ENCODE data around the gene SYNGR2. TPM values are rescaled to one million over a fixed set of nuclear protein-coding genes. Genes with fewer than 3 reads are reported as not detected.
A peak's percentile ranks its signal among the peaks of the same experiment; 100 is the strongest.

Gene SYNGR2
- total RNA-seq, 3 donors from 2014 or later, result 90.4 to 202 (median 196) TPM

DNA sequence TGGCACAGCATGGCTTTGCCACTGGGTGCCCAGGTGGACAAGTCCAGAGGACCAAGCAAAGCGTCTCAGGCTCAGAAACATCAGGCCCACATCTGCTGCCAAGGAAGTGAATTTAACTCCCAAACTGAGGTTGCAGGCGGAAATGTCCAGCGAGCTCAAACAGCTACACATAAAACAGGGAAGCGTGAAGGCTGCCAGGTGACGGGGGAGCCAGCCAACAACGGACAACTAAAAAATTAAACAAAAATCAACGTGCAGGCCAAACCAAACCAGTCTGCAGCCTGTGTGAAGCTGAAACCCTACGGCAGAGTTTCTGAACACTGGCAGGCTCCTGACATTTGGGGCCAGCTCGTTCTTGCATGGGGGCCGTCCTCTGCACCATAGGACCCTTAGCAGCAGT is 16.0 kb downstream of the SYNGR2 start:
- Histone ChIP-seq H3K36me3 (ENCODE audit: low read depth) (no peaks in the 10 kb centered on the region), H3K4me3 (no peak overlapping the region), H3K9me3 (no peaks in the 10 kb centered on the region), H3K4me1 (ENCODE audit: low read depth) (peaks cover 5% of the 10 kb centered on the region)
- intact Hi-C loops (cut with DNase I, micrococcal nuclease), result no loop called here
- no peak for DNase-seq
- TF ChIP-seq, protein P1, sequence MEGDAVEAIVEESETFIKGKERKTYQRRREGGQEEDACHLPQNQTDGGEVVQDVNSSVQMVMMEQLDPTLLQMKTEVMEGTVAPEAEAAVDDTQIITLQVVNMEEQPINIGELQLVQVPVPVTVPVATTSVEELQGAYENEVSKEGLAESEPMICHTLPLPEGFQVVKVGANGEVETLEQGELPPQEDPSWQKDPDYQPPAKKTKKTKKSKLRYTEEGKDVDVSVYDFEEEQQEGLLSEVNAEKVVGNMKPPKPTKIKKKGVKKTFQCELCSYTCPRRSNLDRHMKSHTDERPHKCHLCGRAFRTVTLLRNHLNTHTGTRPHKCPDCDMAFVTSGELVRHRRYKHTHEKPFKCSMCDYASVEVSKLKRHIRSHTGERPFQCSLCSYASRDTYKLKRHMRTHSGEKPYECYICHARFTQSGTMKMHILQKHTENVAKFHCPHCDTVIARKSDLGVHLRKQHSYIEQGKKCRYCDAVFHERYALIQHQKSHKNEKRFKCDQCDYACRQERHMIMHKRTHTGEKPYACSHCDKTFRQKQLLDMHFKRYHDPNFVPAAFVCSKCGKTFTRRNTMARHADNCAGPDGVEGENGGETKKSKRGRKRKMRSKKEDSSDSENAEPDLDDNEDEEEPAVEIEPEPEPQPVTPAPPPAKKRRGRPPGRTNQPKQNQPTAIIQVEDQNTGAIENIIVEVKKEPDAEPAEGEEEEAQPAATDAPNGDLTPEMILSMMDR (IDR thresholded peaks at IDR 0.05), result no peak
- no peak for ATAC-seq

DNA sequence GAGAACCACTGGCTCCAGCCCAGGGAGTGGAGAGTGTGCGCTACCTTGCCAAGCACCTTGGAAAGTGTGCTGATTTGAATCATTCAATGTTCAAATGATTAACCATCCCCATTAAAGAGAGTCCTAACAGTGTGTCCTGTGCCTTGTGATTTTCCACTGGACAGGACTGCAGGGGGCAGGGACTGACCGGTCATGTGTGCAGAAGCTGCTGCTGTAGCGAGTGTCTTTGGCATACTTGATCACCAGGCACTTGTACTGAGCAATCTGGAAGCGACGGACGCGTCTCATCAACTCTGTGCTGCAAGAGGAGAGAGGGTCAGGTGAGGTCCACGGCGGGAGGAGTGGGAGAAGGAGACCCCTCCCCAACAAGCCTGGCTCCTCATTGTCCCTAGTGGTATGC is 16.5 kb downstream of the SYNGR2 start:
- Histone ChIP-seq H3K4me3 (no peak overlapping the region), H3K36me3 (ENCODE audit: low read depth) (no peaks in the 10 kb centered on the region), H3K9me3 (no peaks in the 10 kb centered on the region), H3K4me1 (ENCODE audit: low read depth) (peaks cover 5% of the 10 kb centered on the region)
- ATAC-seq (no peak), DNase-seq (no peak)
- TF ChIP-seq, protein P1 (IDR thresholded peaks at IDR 0.05), result no peak
- intact Hi-C loops (cut with DNase I, micrococcal nuclease), result loop anchor here in 1 of 2 donors (5.0 kb wide), 1 partner anchor 73 kb away; no protein-coding TSS in a partner anchor

DNA sequence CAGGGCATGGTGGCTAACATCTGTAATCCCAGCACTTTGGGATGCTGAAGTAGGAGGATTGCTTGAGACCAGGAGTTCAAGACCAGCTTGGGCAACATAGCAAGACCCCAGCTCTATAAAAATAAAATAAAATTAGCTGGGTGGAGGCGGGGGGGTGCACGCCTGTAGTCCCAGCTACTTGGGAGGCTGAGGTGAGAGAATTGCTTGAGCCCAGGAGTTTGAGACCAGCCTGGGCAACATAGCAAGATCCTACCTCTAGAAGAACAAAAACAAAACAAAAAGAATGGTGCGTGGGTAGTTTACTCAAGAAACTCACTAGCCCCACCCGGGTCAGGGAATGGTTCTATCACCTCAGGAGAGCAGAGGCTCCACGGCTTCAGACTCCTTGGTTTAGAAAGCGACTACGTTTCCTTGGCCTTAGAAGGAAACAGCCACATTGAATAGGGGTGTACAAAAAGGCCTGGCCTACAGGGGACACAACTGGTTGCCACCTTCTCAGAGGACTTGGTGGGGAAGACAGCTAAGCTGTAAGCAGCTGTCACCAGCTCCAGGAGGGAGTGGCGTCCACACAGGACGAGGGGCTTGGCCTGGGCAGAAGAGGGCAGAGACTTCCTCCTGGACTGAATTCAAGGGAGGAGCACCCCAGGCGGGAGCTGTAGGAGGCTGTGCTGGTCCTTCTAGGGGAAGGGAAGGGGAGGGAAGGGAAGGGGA is 17.8 kb downstream of the SYNGR2 start:
- Histone ChIP-seq H3K4me3 (no peak overlapping the region), H3K9me3 (no peaks in the 10 kb centered on the region), H3K36me3 (ENCODE audit: low read depth) (no peaks in the 10 kb centered on the region), H3K4me1 (ENCODE audit: low read depth) (peaks cover 5% of the 10 kb centered on the region)
- ATAC-seq (peak; percentile 72), DNase-seq (peak; percentile 73 to 86 (median 81))
- intact Hi-C loops (cut with DNase I, micrococcal nuclease), result loop anchor here in 1 of 2 donors (5.0 kb wide), 1 partner anchor 74 kb away; no protein-coding TSS in a partner anchor
- TF ChIP-seq, protein P1 (IDR thresholded peaks at IDR 0.05), result no peak

DNA sequence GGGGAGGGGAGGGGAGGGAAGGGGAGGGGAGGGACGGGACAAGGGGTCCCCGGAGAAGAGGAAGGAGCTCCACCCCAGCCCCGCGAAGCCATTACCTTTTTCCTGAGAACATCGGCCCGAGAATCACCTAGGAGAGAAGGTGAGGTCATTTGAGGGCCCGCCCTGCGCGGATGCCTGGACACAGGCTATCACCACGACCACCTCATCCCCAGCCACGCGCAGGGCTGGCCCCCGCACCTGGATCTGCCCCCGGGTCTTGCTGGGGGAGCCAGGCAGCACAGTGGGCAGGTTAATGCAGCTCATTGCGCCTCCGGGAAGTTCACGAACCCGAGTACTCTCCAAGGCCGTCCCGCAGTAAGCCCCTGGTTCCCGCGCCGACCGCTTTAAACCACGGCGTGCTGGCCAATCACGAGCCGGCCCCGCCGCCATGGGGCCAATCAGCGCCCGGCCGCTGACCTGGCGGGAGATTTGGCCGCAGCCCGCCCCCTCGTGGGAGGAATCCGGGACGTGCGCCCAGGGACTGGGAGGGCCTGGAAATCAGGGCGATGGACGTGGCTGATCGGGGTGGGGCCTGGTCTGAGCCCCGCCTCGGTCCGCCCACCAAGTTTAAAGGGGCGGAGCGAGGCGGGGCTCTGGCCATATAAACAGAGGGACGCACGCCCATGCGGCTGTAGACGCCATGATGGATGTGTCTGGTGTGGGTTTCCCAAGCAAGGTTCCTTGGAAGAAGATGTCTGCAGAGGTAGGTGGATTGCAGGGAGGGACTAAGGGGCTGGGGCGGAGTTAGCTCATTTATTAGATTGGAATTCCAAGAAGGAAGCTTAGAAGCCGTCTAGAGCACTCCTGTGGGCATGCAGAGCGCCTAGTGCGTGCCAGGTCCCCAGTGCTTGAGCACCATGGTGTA is 18.6 kb downstream of the SYNGR2 start, which contains the start of the genes AFMID and TK1:
Gene AFMID, plus strand, starts transcription at position 671 of the 904 bp plus-strand sequence. Its CDS starts 9 bp downstream, at position 680.
Gene TK1, minus strand, starts transcription at position 361 of the 904 bp plus-strand sequence. Its CDS starts 58 bp downstream, at position 303.
- TF ChIP-seq, protein P1 (IDR thresholded peaks at IDR 0.05), result peak; percentile 75
- H3K4me3 ChIP-seq, result peak within 1 kb of the TSS; percentile 24
- no peaks in the 10 kb centered on the region for H3K36me3 ChIP-seq (ENCODE audit: low read depth)
- ATAC-seq (peak; percentile 92), DNase-seq (peak; percentile 96 to 100 (median 97))
- intact Hi-C loops (cut with DNase I, micrococcal nuclease), result loop anchor here in 1 of 2 donors (5.0 kb wide), 1 partner anchor 75 kb away; no protein-coding TSS in a partner anchor
- no peaks in the 10 kb centered on the region for H3K9me3 ChIP-seq
- peaks cover 5% of the 10 kb centered on the region for H3K4me1 ChIP-seq (ENCODE audit: low read depth)

DNA sequence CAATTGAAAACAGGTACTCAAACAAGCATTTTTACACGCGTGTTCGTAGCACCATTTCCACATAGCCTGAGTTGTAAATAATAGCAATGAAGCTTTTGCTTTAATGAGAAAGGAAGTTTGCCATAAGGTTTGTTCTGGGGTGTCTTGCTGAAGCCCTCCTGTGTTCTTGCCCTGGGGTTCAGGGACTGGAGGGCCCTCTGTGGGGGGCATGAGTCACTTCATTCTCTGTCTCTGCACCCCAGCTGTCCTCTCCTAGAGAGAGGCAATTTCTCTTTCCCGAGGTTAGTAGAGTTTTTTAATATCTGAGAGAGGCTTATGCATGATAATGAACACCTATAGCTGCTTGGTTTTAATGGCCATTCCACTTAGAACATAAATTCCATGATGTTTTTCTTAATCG is 28.3 kb downstream of the SYNGR2 start:
- TF ChIP-seq, protein P1 (IDR thresholded peaks at IDR 0.05), result no peak
- no peak for ATAC-seq
- peaks cover 12% of the 10 kb centered on the region for H3K4me1 ChIP-seq (ENCODE audit: low read depth)
- intact Hi-C loops (cut with DNase I, micrococcal nuclease), result no loop called here
- no peaks in the 10 kb centered on the region for H3K36me3 ChIP-seq (ENCODE audit: low read depth)
- no peaks in the 10 kb centered on the region for H3K9me3 ChIP-seq
- H3K4me3 ChIP-seq, result no peak overlapping the region
- no peak for DNase-seq

Data from mucosa of descending colon (tissue), 3 donors.